ENCODE data around the gene SFTPD. TPM values are rescaled to one million over a fixed set of nuclear protein-coding genes. Genes with fewer than 3 reads are reported as not detected.

SFTPD gene
- total and polyA plus RNA-seq, 9 of the 15 experiments (the other 6 are each of a cell fraction or from before 2014, with no cell fraction given): 0.20 TPM; not detected in 8

DNA sequence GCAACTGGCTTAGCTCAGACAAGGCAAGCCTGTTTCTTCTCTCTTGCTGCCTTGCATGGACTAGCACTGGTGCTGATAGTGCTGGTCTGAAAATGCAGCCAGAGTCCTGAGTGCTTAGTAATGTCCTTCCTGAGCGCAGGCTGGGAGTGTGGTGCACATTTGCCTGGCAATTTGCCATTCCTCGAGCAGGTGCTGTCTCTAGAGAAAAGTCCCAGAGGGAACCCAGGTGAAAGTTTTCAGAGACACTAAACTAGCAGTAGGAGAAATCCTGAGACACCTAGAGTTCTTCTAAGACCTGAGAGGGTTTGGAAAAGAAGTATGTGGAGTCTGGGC lies 1.9 kb downstream of the SFTPD start:
- 0% methylated on average over 2 of the region's 2 CpGs for WGBS (ENCODE audit: insufficient coverage, low coverage, missing lambda C conversion rate)
- no peak overlapping the region for H3K4me3 ChIP-seq
- CTCF ChIA-PET (ENCODE audit: low intra/inter-chr PET ratio): no interaction called here
- FAIRE-seq (no peak), ATAC-seq (no peak), DNase-seq (ENCODE audit: extremely low read depth in 1 of 4, low spot score in 3 of 4) (no peak)
- H3K9me1 ChIP-seq (ENCODE audit: control insufficient read depth, insufficient read depth, low read length): no peaks in the 10 kb centered on the region
- H3K4me1 ChIP-seq (replicated peaks in 1 of 2; ENCODE audit: control insufficient read depth in 2 of 2, insufficient read depth in 2 of 2, low read length in 2 of 2): no peaks in the 10 kb centered on the region
- H3K79me2 ChIP-seq (ENCODE audit: control insufficient read depth, insufficient read depth, low read length): no peaks in the 10 kb centered on the region
- intact Hi-C loops (cut with micrococcal nuclease) (no loop called here), in situ Hi-C loops (cut with MboI) (no loop called here)
- no peak overlapping the region for H3K9ac ChIP-seq (ENCODE audit: insufficient read depth in 1 of 2, low read depth in 2 of 2, low read length in 2 of 2)
- 0 out of 2 replicates have a peak, but pooled peaks cover 3% of the 10 kb centered on the region for H3K9me3 ChIP-seq (replicated peaks; ENCODE audit: control insufficient read depth, insufficient read depth, low read depth, low read length)
- H4K20me1 ChIP-seq (replicated peaks; ENCODE audit: control insufficient read depth, insufficient read depth, low read length): 0 out of 2 replicates have a peak, but pooled peaks cover 6% of the 10 kb centered on the region
- no peak overlapping the region for H2AFZ ChIP-seq (ENCODE audit: low read depth, low read length)
- H3K36me3 ChIP-seq (ENCODE audit: control insufficient read depth, insufficient read depth, low read length): no peaks in the 10 kb centered on the region
- no peak overlapping the region for H3K4me2 ChIP-seq (ENCODE audit: insufficient read depth, low read length)
- peaks cover 2 to 28% of the 10 kb centered on the region in 2 experiments; a peak in 3 of 5 replicates for H3K27me3 ChIP-seq (ENCODE audit: control insufficient read depth in 2 of 2, insufficient read depth in 2 of 2, low read length in 2 of 2)
- no TSS peak for BruUV-seq (replicated peaks)
- no peak overlapping the region for H3K27ac ChIP-seq (ENCODE audit: extremely low read depth, low read depth, low read length)
- POLR2A ChIA-PET: no interaction called here
- TF ChIP-seq NFIC (IDR thresholded peaks at IDR 0.05): 0 out of 2 replicates have a peak, but pooled peaks have one; percentile 8
- TF ChIP-seq, protein P1, sequence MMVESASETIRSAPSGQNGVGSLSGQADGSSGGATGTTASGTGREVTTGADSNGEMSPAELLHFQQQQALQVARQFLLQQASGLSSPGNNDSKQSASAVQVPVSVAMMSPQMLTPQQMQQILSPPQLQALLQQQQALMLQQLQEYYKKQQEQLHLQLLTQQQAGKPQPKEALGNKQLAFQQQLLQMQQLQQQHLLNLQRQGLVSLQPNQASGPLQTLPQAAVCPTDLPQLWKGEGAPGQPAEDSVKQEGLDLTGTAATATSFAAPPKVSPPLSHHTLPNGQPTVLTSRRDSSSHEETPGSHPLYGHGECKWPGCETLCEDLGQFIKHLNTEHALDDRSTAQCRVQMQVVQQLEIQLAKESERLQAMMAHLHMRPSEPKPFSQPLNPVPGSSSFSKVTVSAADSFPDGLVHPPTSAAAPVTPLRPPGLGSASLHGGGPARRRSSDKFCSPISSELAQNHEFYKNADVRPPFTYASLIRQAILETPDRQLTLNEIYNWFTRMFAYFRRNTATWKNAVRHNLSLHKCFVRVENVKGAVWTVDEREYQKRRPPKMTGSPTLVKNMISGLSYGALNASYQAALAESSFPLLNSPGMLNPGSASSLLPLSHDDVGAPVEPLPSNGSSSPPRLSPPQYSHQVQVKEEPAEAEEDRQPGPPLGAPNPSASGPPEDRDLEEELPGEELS (CRISPR knock-in tag; IDR thresholded peaks at IDR 0.05; ENCODE audit: borderline replicate concordance): no peak
